ENCODE data around the gene RYR2.

- no peak for TF ChIP-seq CTCF (IDR thresholded peaks at IDR 0.05)
- TF ChIP-seq POLR2A (IDR thresholded peaks at IDR 0.05): no peak
These were observed 592.9 kb downstream of the RYR2 start for GRCh38 chr1:237634922-237635321.
